B cell (primary cell): ENCODE results near the gene RFX3. TPM values are rescaled to one million over a fixed set of nuclear protein-coding genes. Genes with fewer than 3 reads are reported as not detected.

ENCODE experiments used
- ATAC-seq: fragments of 200-7000 bp; cut with Tn5 transposase; one replicate; pipeline ENCODE4 v1.10.0; 2021; ENCODE audit warnings: low read depth, mild to moderate bottlenecking, moderate number of reproducible peaks, moderate library complexity
- CTCF ChIA-PET: fragments of 350-600 bp; sonication (Branson Sonifier 250); formaldehyde crosslinking; loops from one replicate; lab custom pipeline; 2021; ENCODE audit warnings: antibody characterized with exemption, inconsistent platforms; lab: Charles Lee
- POLR2A ChIA-PET: fragments of 350-600 bp; sonication (Branson Sonifier 250); formaldehyde crosslinking; loops from one replicate; lab custom pipeline; 2021; ENCODE audit warnings: antibody characterized with exemption; lab: Charles Lee
- DNase-seq: peaks from one replicate; pipeline ENCODE4 v3.0.0; 2013
- H2AFZ ChIP-seq: 2 replicates; pipeline ENCODE4 v1.6.1; 2012; ENCODE audit warnings: mild to moderate bottlenecking, low read depth, low read length; ENCODE audit not compliant: insufficient read depth, poor library complexity, severe bottlenecking
- H3K27ac ChIP-seq, 2 donors: 1 replicate in 1 of 2; 2 replicates in 1 of 2; pipeline ENCODE4 v1.5.1; 2012 to 2013; ENCODE audit warnings: low read length in 2 of 2, mild to moderate bottlenecking in 2 of 2, moderate library complexity in 1 of 2
- H3K27me3 ChIP-seq, 4 experiments: fragments of 200-600 bp in 1 of 4; sonication (generic) in 1 of 4; replicated peaks in 1 of 4; 1 replicate in 2 of 4; 2 replicates in 2 of 4; pipeline versions ENCODE4 v1.6.1 to v1.7.0; 2013 to 2016; ENCODE audit warnings: low read length in 3 of 4, mild to moderate bottlenecking in 2 of 4, mixed read lengths in 1 of 4, moderate library complexity in 1 of 4; ENCODE audit not compliant: insufficient read depth in 4 of 4, control insufficient read depth in 3 of 4; ENCODE audit errors: control extremely low read depth in 1 of 4
- H3K36me3 ChIP-seq, 2 experiments: replicated peaks in 1 of 2; 1 replicate in 1 of 2; 2 replicates in 1 of 2; pipeline versions ENCODE4 v1.6.1 to v1.7.1; 2013; ENCODE audit warnings: low read length in 1 of 2; ENCODE audit not compliant: insufficient read depth in 2 of 2, control insufficient read depth in 1 of 2; ENCODE audit errors: control extremely low read depth in 1 of 2, extremely low read depth in 1 of 2
- H3K4me1 ChIP-seq, 2 donors: fragments of 200-600 bp in 1 of 2; sonication (generic) in 1 of 2; 1 replicate in 1 of 2; 2 replicates in 1 of 2; pipeline versions ENCODE4 v1.5.1 to v1.6.1; 2013 to 2017; ENCODE audit warnings: low read length in 2 of 2; ENCODE audit not compliant: control insufficient read depth in 2 of 2, insufficient read depth in 2 of 2
- H3K4me2 ChIP-seq: replicated peaks from 2 replicates; pipeline ENCODE3; 2012; ENCODE audit warnings: mild to moderate bottlenecking, low read depth, low read length; ENCODE audit not compliant: poor library complexity, severe bottlenecking
- H3K4me3 ChIP-seq, 5 experiments: fragments of 200-600 bp in 1 of 5; sonication (generic) in 1 of 5; 1 replicate in 3 of 5; 2 replicates in 2 of 5; pipeline versions ENCODE4 v1.5.1 to v1.7.0; 2011 to 2016; ENCODE audit warnings: low read length in 4 of 5, mild to moderate bottlenecking in 4 of 5, low read depth in 2 of 5, control low read depth in 1 of 5, moderate library complexity in 1 of 5; ENCODE audit not compliant: insufficient read depth in 1 of 5; ENCODE audit errors: control extremely low read depth in 1 of 5, extremely low read depth in 1 of 5
- H3K79me2 ChIP-seq: fragments of 200-600 bp; sonication (generic); one replicate; pipeline ENCODE4 v1.6.0; 2016; ENCODE audit warnings: low read length; ENCODE audit not compliant: control insufficient read depth, insufficient read depth
- H3K9ac ChIP-seq: fragments of 200-600 bp; sonication (generic); 2 replicates; pipeline ENCODE4 v1.6.1; 2017; ENCODE audit warnings: mild to moderate bottlenecking, low read length, moderate library complexity
- H3K9me3 ChIP-seq, 3 donors: one replicate each; pipeline versions ENCODE4 v1.6.1 to v1.7.1; 2013; ENCODE audit warnings: low read length in 2 of 3; ENCODE audit not compliant: control insufficient read depth in 2 of 3, insufficient read depth in 1 of 3; ENCODE audit errors: control extremely low read depth in 1 of 3
- H4K20me1 ChIP-seq: 2 replicates; pipeline ENCODE4 v1.6.0; 2012; ENCODE audit warnings: mild to moderate bottlenecking, low read length; ENCODE audit not compliant: insufficient read depth, control insufficient read depth, poor library complexity, severe bottlenecking
- H3K27ac Mint-ChIP-seq: one replicate; pipeline ENCODE4 v1.8.0; 2021; ENCODE audit warnings: mixed read lengths
- H3K27me3 Mint-ChIP-seq: one replicate; pipeline ENCODE4 v1.8.0; 2021; ENCODE audit warnings: mixed read lengths
- H3K4me1 Mint-ChIP-seq: one replicate; pipeline ENCODE4 v1.8.0; 2021; ENCODE audit warnings: mixed read lengths
- H3K4me3 Mint-ChIP-seq: one replicate; pipeline ENCODE4 v1.8.0; 2021; ENCODE audit warnings: mixed read lengths
- H3K9me3 Mint-ChIP-seq: one replicate; pipeline ENCODE4 v1.8.0; 2022; ENCODE audit warnings: mixed read lengths; ENCODE audit not compliant: insufficient read depth
- EZH2 ChIP-seq: IDR thresholded peaks from 2 replicates; pipeline ENCODE4 v1.6.1; 2012; ENCODE audit warnings: borderline replicate concordance, low read depth, mild to moderate bottlenecking, moderate library complexity, low read length; ENCODE audit not compliant: insufficient read depth, poor library complexity, severe bottlenecking
- WGBS: methylation state at CpG from one replicate; pipeline ENCODE4 v1.1.5; 2013; ENCODE audit warnings: missing lambda C conversion rate; ENCODE audit not compliant: insufficient coverage; 5-methylcytosine and 5-hydroxymethylcytosine counted together
- intact Hi-C: fragments of 100-400 bp; cut with micrococcal nuclease; formaldehyde crosslinking; loops from one replicate; pipeline ENCODE4 v1.10.0; 2022
- polyA plus RNA-seq: library from polyadenylated mRNA; depleted of rRNA; stranded (reverse); fragments of >200 nt; gene quantifications from 2 replicates; pipeline ENCODE4 v1.2.3, GENCODE V29; 2012
- total RNA-seq, 2 donors: library from RNA; stranded (reverse); fragments of 120-200 nt in 1 of 2; gene quantifications; 1 replicate in 1 of 2; 2 replicates in 1 of 2; pipeline versions ENCODE4 v1.2.3 to v1.2.4, GENCODE V29; 2013 to 2022
- TF ChIP-seq, protein P1 (sequence below): fragments of 200-600 bp; IDR thresholded peaks from one replicate; pipeline ENCODE4 v1.8.0; 2022; ENCODE audit warnings: antibody characterized with exemption, mild to moderate bottlenecking

RFX3 gene
- total and polyA plus RNA-seq, 2 donors (not counting 1 experiment from before 2014, with no cell fraction given): 6.1 to 39.1 TPM

GRCh38 chr9:3516667-3517330, 9.0 kb downstream of the RFX3 start:
- H3K4me1 Mint-ChIP-seq: peaks cover 23% of the 10 kb centered on the region
- no peak overlapping the region for H3K4me3 ChIP-seq
- H3K4me1 ChIP-seq: no peaks in the 10 kb centered on the region
- H3K4me3 Mint-ChIP-seq: no peak overlapping the region
- ATAC-seq (no peak), DNase-seq (no peak)
- H3K27me3 ChIP-seq: no peaks in the 10 kb centered on the region
- ChIA-PET CTCF (interaction anchor here (0.7 to 1.9 kb wide), 3 partner anchors 10 to 41 kb away, joined by 3 to 4 read pairs (median 4); no protein-coding TSS in a partner anchor), POLR2A (interaction anchor here (0.9 kb wide), 1 partner anchor 10 kb away, joined by 4 read pairs; no protein-coding TSS in a partner anchor)
- intact Hi-C loops: no loop called here
- no peaks in the 10 kb centered on the region for H3K9me3 Mint-ChIP-seq
- WGBS: 100% methylated on average over 2 of the region's 4 CpGs
- H3K27me3 Mint-ChIP-seq: no peaks in the 10 kb centered on the region
- no peak overlapping the region for H3K27ac Mint-ChIP-seq
- H2AFZ ChIP-seq: no peak overlapping the region
- no peak overlapping the region for H3K27ac ChIP-seq
- no peak overlapping the region for H3K4me2 ChIP-seq
- peaks cover 64% of the 10 kb centered on the region for H3K79me2 ChIP-seq
- no peak overlapping the region for H3K9ac ChIP-seq
- peaks cover 0 to 1% of the 10 kb centered on the region in 2 experiments for H3K36me3 ChIP-seq
- TF ChIP-seq EZH2: no peak
- TF ChIP-seq, protein P1, sequence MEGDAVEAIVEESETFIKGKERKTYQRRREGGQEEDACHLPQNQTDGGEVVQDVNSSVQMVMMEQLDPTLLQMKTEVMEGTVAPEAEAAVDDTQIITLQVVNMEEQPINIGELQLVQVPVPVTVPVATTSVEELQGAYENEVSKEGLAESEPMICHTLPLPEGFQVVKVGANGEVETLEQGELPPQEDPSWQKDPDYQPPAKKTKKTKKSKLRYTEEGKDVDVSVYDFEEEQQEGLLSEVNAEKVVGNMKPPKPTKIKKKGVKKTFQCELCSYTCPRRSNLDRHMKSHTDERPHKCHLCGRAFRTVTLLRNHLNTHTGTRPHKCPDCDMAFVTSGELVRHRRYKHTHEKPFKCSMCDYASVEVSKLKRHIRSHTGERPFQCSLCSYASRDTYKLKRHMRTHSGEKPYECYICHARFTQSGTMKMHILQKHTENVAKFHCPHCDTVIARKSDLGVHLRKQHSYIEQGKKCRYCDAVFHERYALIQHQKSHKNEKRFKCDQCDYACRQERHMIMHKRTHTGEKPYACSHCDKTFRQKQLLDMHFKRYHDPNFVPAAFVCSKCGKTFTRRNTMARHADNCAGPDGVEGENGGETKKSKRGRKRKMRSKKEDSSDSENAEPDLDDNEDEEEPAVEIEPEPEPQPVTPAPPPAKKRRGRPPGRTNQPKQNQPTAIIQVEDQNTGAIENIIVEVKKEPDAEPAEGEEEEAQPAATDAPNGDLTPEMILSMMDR: no peak
- H4K20me1 ChIP-seq: peaks cover 9% of the 10 kb centered on the region
- H3K9me3 ChIP-seq: peaks cover 0 to 3% (median 0%) of the 10 kb centered on the region in 3 donors

GRCh38 chr9:3515405-3515804, 10.4 kb downstream of the RFX3 start:
- no peak overlapping the region for H3K27ac ChIP-seq
- Mint-ChIP-seq H3K27me3 (no peaks in the 10 kb centered on the region), H3K9me3 (no peaks in the 10 kb centered on the region), H3K27ac (no peak overlapping the region), H3K4me3 (no peak overlapping the region), H3K4me1 (peaks cover 27% of the 10 kb centered on the region)
- H3K79me2 ChIP-seq: peaks cover 56% of the 10 kb centered on the region
- peaks cover 0 to 3% (median 0%) of the 10 kb centered on the region in 3 donors for H3K9me3 ChIP-seq
- no peak overlapping the region for H3K4me2 ChIP-seq
- no CpG with 5 or more reads among the region's 3 CpGs for WGBS
- H2AFZ ChIP-seq: no peak overlapping the region
- no peak overlapping the region for H3K9ac ChIP-seq
- intact Hi-C loops: no loop called here
- no peak for ATAC-seq
- H3K4me3 ChIP-seq: no peak overlapping the region
- no peaks in the 10 kb centered on the region for H3K4me1 ChIP-seq
- DNase-seq: no peak
- POLR2A ChIA-PET: no interaction called here
- H3K27me3 ChIP-seq: no peaks in the 10 kb centered on the region
- peaks cover 0 to 1% of the 10 kb centered on the region in 2 experiments for H3K36me3 ChIP-seq
- H4K20me1 ChIP-seq: peaks cover 9% of the 10 kb centered on the region
- CTCF ChIA-PET: interaction anchor here (1.2 kb wide), 1 partner anchor 39 kb away, joined by 4 read pairs; no protein-coding TSS in a partner anchor
- TF ChIP-seq, protein P1: no peak
- no peak for TF ChIP-seq EZH2
